Endothelial cell of umbilical vein (primary cell): Measurements from ENCODE around the gene CAMK2G.

Experiments used
- CTCF ChIP-seq, 2 donors: IDR thresholded peaks; 1 replicate in 1 of 2; 2 replicates in 1 of 2; pipeline ENCODE4 v1.5.1; 2011; ENCODE audit warnings: low read length in 2 of 2, mild to moderate bottlenecking in 2 of 2, moderate library complexity in 2 of 2, control low read depth in 1 of 2, inconsistent platforms in 1 of 2, low read depth in 1 of 2; ENCODE audit not compliant: insufficient read depth in 1 of 2; ENCODE audit errors: extremely low read depth in 1 of 2
- EZH2 ChIP-seq: IDR thresholded peaks from 2 replicates; pipeline ENCODE4 v1.6.1; 2012; ENCODE audit warnings: borderline replicate concordance, low read depth, mild to moderate bottlenecking, moderate library complexity, low read length, inconsistent platforms; ENCODE audit not compliant: severe bottlenecking
- FOS ChIP-seq: IDR thresholded peaks from 2 replicates; pipeline ENCODE4 v1.6.1; 2011; ENCODE audit warnings: mild to moderate bottlenecking, low read length, moderate library complexity, borderline replicate concordance; ENCODE audit not compliant: insufficient read depth
- POLR2A ChIP-seq: IDR thresholded peaks from 2 replicates; pipeline ENCODE4 v1.6.1; 2012; ENCODE audit warnings: low read depth, mild to moderate bottlenecking, control low read depth, low read length
- POLR2AphosphoS5 ChIP-seq: IDR thresholded peaks from 2 replicates; pipeline ENCODE4 v1.6.1; 2012; ENCODE audit warnings: low read depth, mild to moderate bottlenecking, control low read depth, low read length, moderate library complexity; ENCODE audit not compliant: insufficient read depth

- TF ChIP-seq CTCF (IDR thresholded peaks at IDR 0.05; ENCODE audit: extremely low read depth in 1 of 2, insufficient read depth in 1 of 2, low read depth in 1 of 2, low read length in 2 of 2), result no peak
- TF ChIP-seq POLR2A, result no peak
- no peak for TF ChIP-seq EZH2
- TF ChIP-seq FOS, result no peak
- TF ChIP-seq POLR2AphosphoS5, result no peak
These were observed 2.1 kb downstream of the CAMK2G start for GRCh38 chr10:73872190-73872710.
